CD4-positive, alpha-beta T cell treated with Interleukin-15 for 1 hour (primary cell): ENCODE data around the gene DMWD.
"Not testable (repeated sequence)": the region's sequence is repeated elsewhere in the genome, so short reads cannot be mapped to it uniquely, and the experiment has no call there.

Experiments
- DNase-seq: peaks from one replicate; pipeline ENCODE4 v3.0.0-alpha.2; 2020

Gene DMWD

GRCh38 chr19:45816236-45817009 lies 23.8 kb upstream of the DMWD start:
- no peak for DNase-seq

DNA sequence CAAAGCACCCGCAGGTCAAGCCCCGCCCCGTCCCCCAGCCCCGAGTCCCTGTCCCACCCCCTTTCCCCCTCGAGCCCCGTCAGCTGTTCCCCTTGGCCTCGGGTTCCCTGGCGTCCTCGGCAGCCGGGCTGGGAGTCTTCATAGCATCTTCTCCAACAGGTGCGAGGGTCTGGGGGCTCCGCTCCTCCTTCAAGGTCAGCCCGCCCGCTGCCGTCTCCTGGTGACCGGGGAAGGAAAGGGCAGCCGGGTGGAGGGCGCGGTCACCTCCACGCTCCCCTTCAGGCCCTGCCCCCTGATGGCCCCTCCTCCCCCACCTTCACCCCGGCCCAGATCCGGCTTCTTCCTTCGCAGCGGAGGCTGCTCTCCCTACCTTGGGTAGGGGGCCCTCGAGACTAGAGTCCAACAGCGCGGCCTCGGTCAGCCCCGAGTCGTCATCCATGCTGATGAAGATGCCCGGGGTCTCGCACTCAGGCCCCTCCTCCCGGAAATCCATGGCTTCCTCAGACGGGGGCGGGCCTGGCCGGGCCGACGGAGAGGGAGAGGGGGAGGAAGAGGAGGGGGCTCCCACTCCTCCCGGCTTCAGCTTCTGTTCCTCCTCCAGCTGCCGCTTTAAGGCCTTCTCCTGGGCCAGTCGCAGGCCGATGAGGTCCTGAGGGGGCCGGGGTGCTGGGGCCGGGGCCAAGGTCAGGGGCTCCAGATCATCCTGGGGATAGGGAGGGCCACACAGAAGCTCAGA lies 23.0 kb upstream of the DMWD start:
- no peak for DNase-seq

GRCh38 chr19:45814851-45815480 lies 22.3 kb upstream of the DMWD start, which contains the start of gene RSPH6A:
TSS of gene RSPH6A (minus strand) at chr19:45815308. CDS start at chr19:45815176, 132 bp downstream.
- DNase-seq = no peak

DNA sequence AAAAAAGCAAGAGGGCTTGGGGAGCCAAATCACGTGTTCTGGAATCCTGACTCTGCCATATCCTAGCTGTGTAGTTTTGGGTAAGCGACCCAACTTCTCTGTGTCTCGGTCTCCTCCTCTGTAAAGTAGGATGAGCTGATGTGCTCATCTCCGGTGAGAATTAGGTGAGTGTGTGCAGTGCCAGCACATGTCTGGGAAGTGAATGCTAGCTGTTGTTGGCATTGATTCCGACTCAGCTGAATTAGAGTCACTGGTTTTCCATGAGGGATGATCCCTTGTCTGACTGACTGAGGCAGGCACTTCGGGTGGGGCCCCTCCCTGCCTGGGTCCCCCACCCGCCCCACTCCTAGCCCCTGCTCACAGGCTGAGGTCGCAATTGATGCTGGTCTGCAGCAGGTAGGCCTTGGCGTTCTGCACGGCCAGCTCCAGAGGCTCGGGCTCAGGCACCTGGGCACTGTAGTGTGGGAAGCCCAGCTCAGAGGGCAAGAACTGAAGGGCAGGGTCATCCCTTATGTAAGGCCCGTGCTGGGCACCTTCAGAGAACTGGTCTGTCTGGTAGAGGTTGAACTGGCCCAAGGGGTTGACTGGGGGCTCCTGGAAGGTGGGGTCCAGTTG lies 21.6 kb upstream of the DMWD start:
- no peak for DNase-seq

DNA sequence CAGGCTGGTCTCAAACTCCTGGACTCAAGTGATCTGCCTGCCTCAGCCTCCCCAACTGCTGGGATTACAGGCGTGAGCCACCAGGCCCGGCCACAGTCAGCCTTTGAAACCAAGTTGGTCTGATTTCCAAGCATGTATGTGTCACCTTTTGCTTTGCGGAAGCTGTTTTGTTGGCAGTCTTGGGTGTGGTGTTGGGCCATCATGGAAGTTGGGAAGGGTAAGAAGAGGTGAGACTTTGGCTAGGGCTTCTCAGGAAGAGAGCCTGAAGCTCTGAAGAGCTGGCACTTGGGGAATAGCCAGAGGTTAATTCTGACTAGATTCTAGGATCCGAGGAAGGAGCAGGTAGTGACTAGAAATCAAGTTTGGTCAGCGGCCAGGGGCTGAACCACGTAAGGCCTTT lies 19.7 kb upstream of the DMWD start:
- DNase-seq = no peak

- DNase-seq = no peak
Measured at GRCh38 chr19:45809643-45810159, 17.1 kb upstream of the DMWD start.

DNA sequence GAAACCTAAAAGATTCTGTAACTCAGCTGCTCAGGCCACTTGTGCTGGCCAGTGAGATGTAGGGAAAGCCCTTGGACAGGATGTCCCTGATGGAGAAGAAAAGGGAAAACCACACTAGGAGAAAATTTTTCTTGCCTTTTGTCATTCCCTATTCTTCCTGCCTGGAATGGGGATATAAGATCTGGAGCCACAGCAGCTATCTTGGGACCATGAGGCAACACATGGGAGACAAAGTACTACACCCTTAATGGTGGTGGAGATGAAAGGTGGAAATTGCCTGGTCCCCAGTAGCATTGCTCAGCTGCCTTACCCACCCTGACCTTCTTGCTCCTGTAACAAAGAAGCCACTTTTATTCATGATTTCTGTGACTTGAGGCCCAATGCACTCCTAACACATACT lies 13.1 kb upstream of the DMWD start:
- no peak for DNase-seq

- no peak for DNase-seq
Measured at GRCh38 chr19:45804959-45805230, 12.2 kb upstream of the DMWD start.

DNA sequence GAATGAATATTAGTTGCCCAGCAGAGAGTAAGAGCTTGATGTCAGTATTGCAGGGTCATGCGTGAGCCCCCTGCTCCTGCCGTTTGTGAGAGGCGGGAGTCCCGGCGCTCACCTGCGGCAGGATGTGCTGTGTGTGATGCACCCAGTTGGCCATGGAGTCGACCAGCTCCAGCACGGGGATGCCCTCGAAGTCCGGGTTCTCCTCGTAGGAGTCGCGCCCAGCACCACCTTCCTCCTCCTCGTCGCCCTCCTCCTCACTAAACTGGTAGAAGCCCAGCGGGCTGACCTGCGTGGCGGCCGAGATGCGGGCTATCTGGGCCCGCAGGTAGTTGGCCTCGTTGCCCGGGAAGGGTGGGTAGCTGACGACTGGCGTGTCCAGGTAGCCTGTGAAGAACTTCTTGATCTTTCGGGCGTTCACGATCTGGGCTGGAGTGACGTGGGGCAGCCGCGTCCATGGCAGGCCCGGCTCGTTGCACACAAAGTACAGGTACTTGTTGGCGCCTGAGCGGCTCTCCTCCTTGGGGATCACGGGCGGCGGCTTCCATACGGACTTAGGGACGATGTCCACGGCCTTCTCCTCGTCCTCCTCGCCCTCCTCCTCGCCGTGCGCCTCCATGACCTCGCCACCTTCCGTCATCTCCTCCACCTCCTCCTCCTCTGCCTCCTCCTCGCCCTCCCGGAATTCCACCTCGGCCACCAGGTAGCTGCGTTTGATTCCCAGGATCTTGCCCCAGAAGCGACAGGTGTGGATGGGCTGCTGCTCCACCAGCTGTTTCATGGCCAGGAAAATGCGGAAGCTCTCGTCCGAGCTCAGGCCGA lies 11.7 kb upstream of the DMWD start:
- no peak for DNase-seq

- no peak for DNase-seq
Measured at GRCh38 chr19:45801603-45802175, 9.0 kb upstream of the DMWD start.

DNA sequence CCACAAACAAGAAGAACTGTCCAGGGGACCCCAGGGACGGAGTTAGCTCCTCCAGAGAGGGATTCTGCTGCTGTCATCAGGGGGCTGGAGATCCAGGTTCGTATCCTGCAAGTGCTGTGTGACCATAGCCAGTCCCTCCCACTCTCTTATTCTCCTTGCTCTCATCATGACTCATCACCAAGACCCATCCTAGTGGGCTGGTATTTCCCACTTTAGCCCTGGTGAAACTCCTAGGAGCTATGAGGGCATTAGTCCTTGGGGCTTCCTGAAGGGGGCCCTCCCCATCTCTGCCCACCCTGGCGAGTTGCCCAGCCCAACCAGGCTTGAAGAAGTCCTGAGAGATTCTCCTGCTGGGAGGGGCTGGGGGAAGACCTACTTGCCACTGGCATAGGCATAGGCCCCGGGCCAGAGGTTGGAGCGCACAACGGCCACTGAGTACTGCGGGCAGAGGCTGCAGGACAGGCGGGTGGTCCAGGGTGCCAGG lies 7.5 kb upstream of the DMWD start:
- no peak for DNase-seq

- not testable (repeated sequence) for DNase-seq
Measured at GRCh38 chr19:45799541-45799940, 6.9 kb upstream of the DMWD start.

GRCh38 chr19:45798995-45799517 lies 6.4 kb upstream of the DMWD start:
- peak; percentile 51 for DNase-seq

- no peak for DNase-seq
Measured at GRCh38 chr19:45794627-45795026, 2.0 kb upstream of the DMWD start.

DNA sequence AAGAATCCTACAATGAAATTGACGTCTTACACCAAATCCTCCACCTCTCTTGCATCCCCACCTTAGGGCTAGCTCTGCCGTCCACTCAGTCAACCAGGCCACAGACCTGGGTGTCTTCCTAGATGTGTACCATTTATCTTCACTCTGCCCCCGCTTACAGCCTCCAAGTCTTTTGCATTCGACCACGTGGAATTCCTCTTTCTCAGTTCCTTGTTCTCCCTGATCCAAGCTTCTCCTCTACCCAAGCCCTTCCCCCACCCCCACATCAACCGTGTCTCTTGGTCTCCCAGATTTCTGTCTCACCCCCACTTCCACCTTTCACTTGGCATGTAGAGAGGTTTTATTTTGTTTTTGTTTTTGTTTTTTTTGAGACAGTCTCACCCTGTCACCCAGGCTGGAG lies 1.2 kb upstream of the DMWD start:
- DNase-seq = no peak

- DNase-seq = no peak
Measured at GRCh38 chr19:45793178-45793564, 526 bp upstream of the DMWD start.

- no peak for DNase-seq
Measured at GRCh38 chr19:45791744-45792469, 738 bp downstream of the DMWD start.

GRCh38 chr19:45790942-45791341 lies 1.7 kb downstream of the DMWD start:
- peak; percentile 61 for DNase-seq

- DNase-seq = no peak
Measured at GRCh38 chr19:45789035-45789786, 3.4 kb downstream of the DMWD start.

DNA sequence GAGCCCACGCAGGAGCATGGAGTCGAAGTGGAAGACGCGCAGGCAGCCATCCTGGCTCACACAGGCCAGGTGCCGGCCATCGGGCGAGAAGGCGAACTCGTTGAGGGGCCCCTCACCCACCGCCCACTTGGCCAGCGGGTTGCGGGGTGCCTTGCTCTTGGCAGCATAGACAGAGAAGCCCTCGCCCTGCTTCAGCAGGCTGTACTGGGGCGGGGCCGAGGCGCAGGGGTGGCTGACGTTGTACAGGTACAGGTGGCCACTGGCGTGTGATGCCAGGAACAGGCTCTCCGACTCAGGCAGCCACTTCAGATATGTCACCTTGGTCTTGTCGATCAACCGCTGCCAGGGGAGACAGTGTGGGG lies 6.1 kb downstream of the DMWD start:
- no peak for DNase-seq
